Measurements from ENCODE around the gene NOL11.

NOL11 gene

GRCh38 chr17:67713169-67713568, 4.6 kb upstream of the NOL11 start:
- H2AK5ac ChIP-seq (ENCODE audit: low read length, severe bottlenecking): no peak overlapping the region
- H3K27ac ChIP-seq (ENCODE audit: low read length, poor library complexity, severe bottlenecking): no peak overlapping the region
- no peak overlapping the region for H3K14ac ChIP-seq (ENCODE audit: low read length in 2 of 2)
- no peak overlapping the region for H3K18ac ChIP-seq (ENCODE audit: low read depth in 1 of 2, low read length in 2 of 2)
- DNase-seq: no peak
- H3K36me3 ChIP-seq (ENCODE audit: control insufficient read depth in 1 of 2, insufficient read depth in 2 of 2, low read depth in 1 of 2, low read length in 2 of 2): no peaks in the 10 kb centered on the region
- H3K4ac ChIP-seq (ENCODE audit: low read depth in 1 of 2, low read length in 2 of 2): no peak overlapping the region
- WGBS: 100% methylated on average over 3 of the region's 3 CpGs
- H3K4me3 ChIP-seq (ENCODE audit: insufficient read depth in 1 of 2, low read depth in 1 of 2, low read length in 2 of 2): no peak overlapping the region
- H3K4me1 ChIP-seq (ENCODE audit: control insufficient read depth, insufficient read depth, low read depth, low read length): peaks cover 4% of the 10 kb centered on the region
- no peak overlapping the region for H3K4me2 ChIP-seq (ENCODE audit: low read length, poor library complexity, severe bottlenecking)
- H3K9me3 ChIP-seq (ENCODE audit: control insufficient read depth, low read length): no peaks in the 10 kb centered on the region
- H4K91ac ChIP-seq (ENCODE audit: low read length): no peak overlapping the region
- H2AFZ ChIP-seq (ENCODE audit: low read depth, low read length): no peak overlapping the region
- no peak overlapping the region for H2BK5ac ChIP-seq (ENCODE audit: low read depth, low read length, poor library complexity, severe bottlenecking)
- peaks cover 0 to 4% of the 10 kb centered on the region in 2 experiments for H3K27me3 ChIP-seq (ENCODE audit: control insufficient read depth in 1 of 2, insufficient read depth in 1 of 2, low read length in 2 of 2)
- no peak overlapping the region for H2BK120ac ChIP-seq (ENCODE audit: low read depth, low read length)
- no peaks in the 10 kb centered on the region for H3K79me1 ChIP-seq (replicated peaks; ENCODE audit: low read length, poor library complexity, severe bottlenecking)
- no peak overlapping the region for H2BK12ac ChIP-seq (ENCODE audit: low read length in 2 of 2)
- no peak overlapping the region for H3K9ac ChIP-seq (ENCODE audit: low read length)
- H2BK15ac ChIP-seq (ENCODE audit: low read depth, poor library complexity, severe bottlenecking): no peak overlapping the region
- H4K8ac ChIP-seq (ENCODE audit: low read length): no peak overlapping the region
- no peak overlapping the region for H3K23ac ChIP-seq (ENCODE audit: low read length in 2 of 2)

GRCh38 chr17:67716405-67716798, 1.3 kb upstream of the NOL11 start:
- no peak for DNase-seq
- H2BK15ac ChIP-seq (ENCODE audit: low read depth, poor library complexity, severe bottlenecking): no peak overlapping the region
- H4K91ac ChIP-seq (ENCODE audit: low read length): no peak overlapping the region
- peaks cover 0 to 16% of the 10 kb centered on the region in 2 experiments for H3K36me3 ChIP-seq (ENCODE audit: control insufficient read depth in 1 of 2, insufficient read depth in 2 of 2, low read depth in 1 of 2, low read length in 2 of 2)
- no peak overlapping the region for H2BK5ac ChIP-seq (ENCODE audit: low read depth, low read length, poor library complexity, severe bottlenecking)
- H3K9me3 ChIP-seq (ENCODE audit: control insufficient read depth, low read length): no peaks in the 10 kb centered on the region
- H2AFZ ChIP-seq (ENCODE audit: low read depth, low read length): no peak overlapping the region
- 97% methylated on average over 6 of the region's 6 CpGs for WGBS
- H3K18ac ChIP-seq (ENCODE audit: low read depth in 1 of 2, low read length in 2 of 2): no peak overlapping the region
- H3K9ac ChIP-seq (ENCODE audit: low read length): no peak overlapping the region
- H3K4me3 ChIP-seq (ENCODE audit: insufficient read depth in 1 of 2, low read depth in 1 of 2, low read length in 2 of 2): peak overlapping the region in 1 of 2 experiments; percentile 96
- peaks cover 0 to 4% of the 10 kb centered on the region in 2 experiments for H3K27me3 ChIP-seq (ENCODE audit: control insufficient read depth in 1 of 2, insufficient read depth in 1 of 2, low read length in 2 of 2)
- H3K4ac ChIP-seq (ENCODE audit: low read depth in 1 of 2, low read length in 2 of 2): no peak overlapping the region
- no peak overlapping the region for H2BK12ac ChIP-seq (ENCODE audit: low read length in 2 of 2)
- H2BK120ac ChIP-seq (ENCODE audit: low read depth, low read length): no peak overlapping the region
- no peak overlapping the region for H3K23ac ChIP-seq (ENCODE audit: low read length in 2 of 2)
- peaks cover 8% of the 10 kb centered on the region for H3K4me1 ChIP-seq (ENCODE audit: control insufficient read depth, insufficient read depth, low read depth, low read length)
- peak overlapping the region; percentile 4 for H3K27ac ChIP-seq (ENCODE audit: low read length, poor library complexity, severe bottlenecking)
- peaks cover 1% of the 10 kb centered on the region for H3K79me1 ChIP-seq (replicated peaks; ENCODE audit: low read length, poor library complexity, severe bottlenecking)
- H3K4me2 ChIP-seq (ENCODE audit: low read length, poor library complexity, severe bottlenecking): no peak overlapping the region
- H3K14ac ChIP-seq (ENCODE audit: low read length in 2 of 2): no peak overlapping the region
- no peak overlapping the region for H2AK5ac ChIP-seq (ENCODE audit: low read length, severe bottlenecking)
- no peak overlapping the region for H4K8ac ChIP-seq (ENCODE audit: low read length)

GRCh38 chr17:67717192-67717623, 528 bp upstream of the NOL11 start:
- Histone ChIP-seq H2AFZ (ENCODE audit: low read depth, low read length) (no peak overlapping the region), H3K23ac (ENCODE audit: low read length in 2 of 2) (no peak overlapping the region), H3K18ac (ENCODE audit: low read depth in 1 of 2, low read length in 2 of 2) (no peak overlapping the region), H3K4me1 (ENCODE audit: control insufficient read depth, insufficient read depth, low read depth, low read length) (peaks cover 8% of the 10 kb centered on the region), H3K79me1 (replicated peaks; ENCODE audit: low read length, poor library complexity, severe bottlenecking) (peaks cover 4% of the 10 kb centered on the region), H3K9me3 (ENCODE audit: control insufficient read depth, low read length) (no peaks in the 10 kb centered on the region), H2BK5ac (ENCODE audit: low read depth, low read length, poor library complexity, severe bottlenecking) (no peak overlapping the region), H3K14ac (ENCODE audit: low read length in 2 of 2) (no peak overlapping the region), H2BK12ac (ENCODE audit: low read length in 2 of 2) (no peak overlapping the region), H3K27me3 (ENCODE audit: control insufficient read depth in 1 of 2, insufficient read depth in 1 of 2, low read length in 2 of 2) (peaks cover 0 to 2% of the 10 kb centered on the region in 2 experiments), H2AK5ac (ENCODE audit: low read length, severe bottlenecking) (no peak overlapping the region), H3K4me3 (ENCODE audit: insufficient read depth in 1 of 2, low read depth in 1 of 2, low read length in 2 of 2) (peak overlapping the region in 1 of 2 experiments; percentile 96), H3K36me3 (ENCODE audit: control insufficient read depth in 1 of 2, insufficient read depth in 2 of 2, low read depth in 1 of 2, low read length in 2 of 2) (peaks cover 5 to 24% of the 10 kb centered on the region in 2 experiments), H2BK15ac (ENCODE audit: low read depth, poor library complexity, severe bottlenecking) (no peak overlapping the region), H4K91ac (ENCODE audit: low read length) (no peak overlapping the region), H3K4me2 (ENCODE audit: low read length, poor library complexity, severe bottlenecking) (peak overlapping the region; percentile 70), H3K9ac (ENCODE audit: low read length) (peak overlapping the region; percentile 98), H4K8ac (ENCODE audit: low read length) (no peak overlapping the region), H3K4ac (ENCODE audit: low read depth in 1 of 2, low read length in 2 of 2) (peak overlapping the region in 1 of 2 experiments; percentile 82), H3K27ac (ENCODE audit: low read length, poor library complexity, severe bottlenecking) (peak overlapping the region; percentile 40), H2BK120ac (ENCODE audit: low read depth, low read length) (no peak overlapping the region)
- DNase-seq: no peak
- 0% methylated on average over 5 of the region's 5 CpGs for WGBS

- Histone ChIP-seq H3K23ac (ENCODE audit: low read length in 2 of 2) (no peak overlapping the region), H3K4ac (ENCODE audit: low read depth in 1 of 2, low read length in 2 of 2) (peak overlapping the region; percentile 55 to 85), H4K8ac (ENCODE audit: low read length) (peak overlapping the region; percentile 82), H3K18ac (ENCODE audit: low read depth in 1 of 2, low read length in 2 of 2) (peak overlapping the region in 1 of 2 experiments; percentile 81), H3K27me3 (ENCODE audit: control insufficient read depth in 1 of 2, insufficient read depth in 1 of 2, low read length in 2 of 2) (no peaks in the 10 kb centered on the region), H2BK5ac (ENCODE audit: low read depth, low read length, poor library complexity, severe bottlenecking) (no peak overlapping the region), H3K4me2 (ENCODE audit: low read length, poor library complexity, severe bottlenecking) (peak overlapping the region; percentile 82), H3K4me1 (ENCODE audit: control insufficient read depth, insufficient read depth, low read depth, low read length) (peaks cover 8% of the 10 kb centered on the region), H3K14ac (ENCODE audit: low read length in 2 of 2) (peak overlapping the region in 1 of 2 experiments; percentile 44), H3K4me3 (ENCODE audit: insufficient read depth in 1 of 2, low read depth in 1 of 2, low read length in 2 of 2) (peak overlapping the region; percentile 78 to 96), H2AK5ac (ENCODE audit: low read length, severe bottlenecking) (no peak overlapping the region), H2BK120ac (ENCODE audit: low read depth, low read length) (no peak overlapping the region), H3K36me3 (ENCODE audit: control insufficient read depth in 1 of 2, insufficient read depth in 2 of 2, low read depth in 1 of 2, low read length in 2 of 2) (peaks cover 10 to 33% of the 10 kb centered on the region in 2 experiments), H3K27ac (ENCODE audit: low read length, poor library complexity, severe bottlenecking) (peak overlapping the region; percentile 75), H3K79me1 (replicated peaks; ENCODE audit: low read length, poor library complexity, severe bottlenecking) (peaks cover 6% of the 10 kb centered on the region), H2AFZ (ENCODE audit: low read depth, low read length) (peak overlapping the region; percentile 20), H4K91ac (ENCODE audit: low read length) (no peak overlapping the region), H3K9ac (ENCODE audit: low read length) (peak overlapping the region; percentile 98), H3K9me3 (ENCODE audit: control insufficient read depth, low read length) (no peaks in the 10 kb centered on the region), H2BK12ac (ENCODE audit: low read length in 2 of 2) (no peak overlapping the region), H2BK15ac (ENCODE audit: low read depth, poor library complexity, severe bottlenecking) (no peak overlapping the region)
- peak; percentile 80 for DNase-seq
- WGBS: 2% methylated on average over 14 of the region's 16 CpGs
Measured at GRCh38 chr17:67718325-67718941, 697 bp downstream of the NOL11 start.
